Measurements from ENCODE around the gene CNGB1.
"Not testable (repeated sequence)": the region's sequence is repeated elsewhere in the genome, so short reads cannot be mapped to it uniquely, and the experiment has no call there.

The CNGB1 gene

DNA sequence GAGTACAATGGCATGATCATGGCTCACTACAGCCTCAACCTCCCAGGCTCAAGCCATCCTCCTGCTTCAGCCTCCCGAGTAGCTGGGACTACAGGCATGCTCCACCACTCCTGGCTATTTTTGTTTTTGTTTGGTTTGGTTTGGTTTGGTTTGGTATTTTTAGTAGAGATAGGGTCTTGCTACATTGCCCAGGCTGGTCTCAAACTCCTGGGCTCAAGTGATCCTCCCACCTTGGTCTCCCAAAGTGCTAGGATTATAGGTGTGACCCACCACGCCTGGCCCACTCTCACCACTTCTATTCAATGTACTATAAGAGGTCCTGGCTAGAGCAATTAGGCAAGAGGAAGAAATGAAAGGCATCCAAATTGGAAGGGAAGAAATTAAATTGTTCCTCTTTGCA is 29.0 kb downstream of the CNGB1 start:
- not testable (repeated sequence) for H2BK12ac ChIP-seq (ENCODE audit: low read length); H4K8ac ChIP-seq (ENCODE audit: low read depth, low read length); H3K4me3 ChIP-seq (ENCODE audit: low read depth, low read length); H3K36me3 ChIP-seq (ENCODE audit: control insufficient read depth in 1 of 2, insufficient read depth in 2 of 2, low read length in 2 of 2); H3K79me1 ChIP-seq (ENCODE audit: low read length); H3K18ac ChIP-seq (ENCODE audit: low read length); H4K91ac ChIP-seq (ENCODE audit: low read depth, low read length); H3K9ac ChIP-seq (ENCODE audit: low read length); H3K9me3 ChIP-seq (ENCODE audit: insufficient read depth, low read depth, low read length); H3K27me3 ChIP-seq (ENCODE audit: insufficient read depth, low read length); H3K4me1 ChIP-seq (ENCODE audit: control insufficient read depth in 1 of 2, insufficient read depth in 2 of 2, low read length in 2 of 2); H2BK5ac ChIP-seq (ENCODE audit: low read depth, low read length, poor library complexity); H2AK5ac ChIP-seq (ENCODE audit: low read length); H2AFZ ChIP-seq (ENCODE audit: insufficient read depth, low read length, poor library complexity); H3K4me2 ChIP-seq (ENCODE audit: low read length); H3K79me2 ChIP-seq (ENCODE audit: control insufficient read depth, insufficient read depth, low read length, poor library complexity); H3K14ac ChIP-seq (ENCODE audit: low read length); H3K27ac ChIP-seq (ENCODE audit: low read depth, low read length); H2BK120ac ChIP-seq (ENCODE audit: insufficient read depth, low read length, poor library complexity); DNase-seq; H3K23ac ChIP-seq (ENCODE audit: low read length); H4K12ac ChIP-seq (ENCODE audit: low read depth, low read length); H3K4ac ChIP-seq (ENCODE audit: low read depth, low read length)
- WGBS (ENCODE audit: extremely low coverage, insufficient coverage, insufficient read length) = no CpG with 5 or more reads among the region's 2 CpGs

DNA sequence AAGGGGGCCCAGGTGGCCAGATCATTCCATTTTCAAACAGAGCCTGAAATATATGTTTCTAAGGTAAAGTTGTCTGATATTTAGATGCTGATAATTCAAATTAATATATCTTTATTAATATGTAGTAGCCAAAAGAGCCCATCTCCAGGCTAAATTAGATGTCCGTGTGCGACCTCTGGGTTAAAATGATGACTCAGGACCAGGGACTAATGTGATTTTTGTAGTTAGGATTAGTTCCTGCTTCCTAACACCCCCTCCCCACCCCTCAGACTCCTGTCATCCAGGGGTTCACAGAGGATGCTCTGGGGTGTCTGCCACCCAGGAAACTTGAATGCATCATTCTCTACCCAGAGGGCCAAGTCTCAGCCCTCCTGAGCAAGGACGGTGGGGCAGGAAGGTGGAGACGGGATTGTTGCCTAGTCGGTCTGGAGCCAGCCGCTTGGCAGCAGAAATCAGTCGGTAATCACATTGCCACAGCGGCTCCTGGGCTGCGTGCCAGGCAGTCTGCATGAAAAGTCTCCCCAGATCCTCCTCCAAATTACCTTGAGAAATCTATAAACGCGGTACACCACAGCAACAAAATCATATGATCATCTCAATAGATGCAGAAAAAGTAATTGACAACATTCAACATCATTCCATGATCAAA is 29.8 kb downstream of the CNGB1 start:
- Histone ChIP-seq H2BK12ac (ENCODE audit: low read length) (no peak overlapping the region), H3K9ac (ENCODE audit: low read length) (no peak overlapping the region), H3K23ac (ENCODE audit: low read length) (no peak overlapping the region), H3K9me3 (ENCODE audit: insufficient read depth, low read depth, low read length) (peaks cover 2% of the 10 kb centered on the region), H3K27me3 (ENCODE audit: insufficient read depth, low read length) (no peaks in the 10 kb centered on the region), H4K12ac (ENCODE audit: low read depth, low read length) (no peak overlapping the region), H3K79me2 (ENCODE audit: control insufficient read depth, insufficient read depth, low read length, poor library complexity) (no peaks in the 10 kb centered on the region), H3K14ac (ENCODE audit: low read length) (no peak overlapping the region), H3K4ac (ENCODE audit: low read depth, low read length) (no peak overlapping the region), H2BK120ac (ENCODE audit: insufficient read depth, low read length, poor library complexity) (no peak overlapping the region), H3K27ac (ENCODE audit: low read depth, low read length) (no peak overlapping the region), H2BK5ac (ENCODE audit: low read depth, low read length, poor library complexity) (no peak overlapping the region), H3K18ac (ENCODE audit: low read length) (no peak overlapping the region), H4K8ac (ENCODE audit: low read depth, low read length) (no peak overlapping the region), H2AK5ac (ENCODE audit: low read length) (no peak overlapping the region), H3K36me3 (ENCODE audit: control insufficient read depth in 1 of 2, insufficient read depth in 2 of 2, low read length in 2 of 2) (no peaks in the 10 kb centered on the region), H3K4me3 (ENCODE audit: low read depth, low read length) (no peak overlapping the region), H3K4me1 (ENCODE audit: control insufficient read depth in 1 of 2, insufficient read depth in 2 of 2, low read length in 2 of 2) (no peaks in the 10 kb centered on the region), H4K91ac (ENCODE audit: low read depth, low read length) (no peak overlapping the region), H3K4me2 (ENCODE audit: low read length) (no peak overlapping the region), H2AFZ (ENCODE audit: insufficient read depth, low read length, poor library complexity) (no peak overlapping the region), H3K79me1 (ENCODE audit: low read length) (no peaks in the 10 kb centered on the region)
- no peak for DNase-seq
- WGBS (ENCODE audit: extremely low coverage, insufficient coverage, insufficient read length) = no CpG with 5 or more reads among the region's 11 CpGs

DNA sequence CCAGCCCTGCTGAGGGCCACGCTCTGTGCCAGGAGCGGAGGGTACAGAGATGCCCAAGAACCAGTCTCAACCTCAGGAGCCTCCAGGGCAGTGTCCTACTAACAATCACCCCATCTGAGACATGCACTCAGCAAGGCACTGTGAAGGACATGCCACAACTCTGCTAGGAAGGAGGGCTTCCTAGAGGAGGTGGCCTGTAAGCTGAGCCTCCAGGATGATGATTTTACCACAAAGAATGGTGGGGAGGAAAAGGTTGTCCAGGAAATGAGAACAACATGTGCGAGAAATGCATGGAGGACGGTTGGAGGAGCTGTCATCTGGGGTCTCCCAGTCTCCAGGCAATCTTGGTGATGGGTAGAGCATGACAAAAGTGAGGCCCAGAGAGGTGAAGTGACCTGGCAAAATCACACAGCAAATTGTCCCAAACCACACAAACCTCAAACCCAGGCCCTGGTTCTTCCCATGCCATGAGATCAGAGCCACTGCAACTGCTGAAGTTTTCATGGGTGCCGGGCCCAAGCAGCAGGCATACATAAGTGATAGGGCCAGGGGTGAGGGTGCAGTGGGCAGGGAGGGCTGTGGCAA is 30.5 kb downstream of the CNGB1 start:
- Histone ChIP-seq H3K79me1 (ENCODE audit: low read length) (no peaks in the 10 kb centered on the region), H3K79me2 (ENCODE audit: control insufficient read depth, insufficient read depth, low read length, poor library complexity) (no peaks in the 10 kb centered on the region), H2AK5ac (ENCODE audit: low read length) (no peak overlapping the region), H3K27me3 (ENCODE audit: insufficient read depth, low read length) (no peaks in the 10 kb centered on the region), H4K12ac (ENCODE audit: low read depth, low read length) (no peak overlapping the region), H3K18ac (ENCODE audit: low read length) (no peak overlapping the region), H3K4me1 (ENCODE audit: control insufficient read depth in 1 of 2, insufficient read depth in 2 of 2, low read length in 2 of 2) (peaks cover 2 to 4% of the 10 kb centered on the region in 2 experiments), H3K4me3 (ENCODE audit: low read depth, low read length) (no peak overlapping the region), H3K14ac (ENCODE audit: low read length) (no peak overlapping the region), H4K8ac (ENCODE audit: low read depth, low read length) (no peak overlapping the region), H3K27ac (ENCODE audit: low read depth, low read length) (no peak overlapping the region), H4K91ac (ENCODE audit: low read depth, low read length) (no peak overlapping the region), H3K9ac (ENCODE audit: low read length) (no peak overlapping the region), H3K4me2 (ENCODE audit: low read length) (no peak overlapping the region), H2AFZ (ENCODE audit: insufficient read depth, low read length, poor library complexity) (no peak overlapping the region), H3K4ac (ENCODE audit: low read depth, low read length) (no peak overlapping the region), H3K23ac (ENCODE audit: low read length) (no peak overlapping the region), H2BK12ac (ENCODE audit: low read length) (no peak overlapping the region), H3K9me3 (ENCODE audit: insufficient read depth, low read depth, low read length) (peaks cover 2% of the 10 kb centered on the region), H3K36me3 (ENCODE audit: control insufficient read depth in 1 of 2, insufficient read depth in 2 of 2, low read length in 2 of 2) (no peaks in the 10 kb centered on the region), H2BK120ac (ENCODE audit: insufficient read depth, low read length, poor library complexity) (no peak overlapping the region), H2BK5ac (ENCODE audit: low read depth, low read length, poor library complexity) (no peak overlapping the region)
- no peak for DNase-seq
- no CpG with 5 or more reads among the region's 5 CpGs for WGBS (ENCODE audit: extremely low coverage, insufficient coverage, insufficient read length)

DNA sequence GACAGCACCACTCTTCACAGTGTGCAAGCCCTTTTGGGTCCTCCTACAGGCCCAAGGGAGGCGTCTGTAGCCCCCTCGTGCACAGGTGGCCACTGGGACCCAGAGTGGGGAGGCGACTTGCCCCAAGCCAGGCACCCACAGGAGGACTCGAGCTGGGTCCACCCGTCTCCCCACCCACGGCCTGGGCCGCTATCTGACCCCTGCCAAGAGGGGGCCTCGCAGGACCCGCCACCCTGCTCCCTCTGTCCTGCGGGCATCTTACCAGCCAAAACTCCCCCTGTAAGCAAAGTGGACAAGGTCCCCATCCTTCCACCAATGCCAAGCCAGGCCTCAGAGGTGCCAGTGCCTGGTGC is 31.1 kb downstream of the CNGB1 start:
- no peaks in the 10 kb centered on the region for H3K79me1 ChIP-seq (ENCODE audit: low read length)
- H3K4me3 ChIP-seq (ENCODE audit: low read depth, low read length) = no peak overlapping the region
- no peak overlapping the region for H2BK12ac ChIP-seq (ENCODE audit: low read length)
- no peak overlapping the region for H3K9ac ChIP-seq (ENCODE audit: low read length)
- DNase-seq = no peak
- no peak overlapping the region for H2BK5ac ChIP-seq (ENCODE audit: low read depth, low read length, poor library complexity)
- WGBS (ENCODE audit: extremely low coverage, insufficient coverage, insufficient read length) = no CpG with 5 or more reads among the region's 10 CpGs
- no peaks in the 10 kb centered on the region for H3K27me3 ChIP-seq (ENCODE audit: insufficient read depth, low read length)
- no peak overlapping the region for H3K27ac ChIP-seq (ENCODE audit: low read depth, low read length)
- H3K18ac ChIP-seq (ENCODE audit: low read length) = no peak overlapping the region
- H3K79me2 ChIP-seq (ENCODE audit: control insufficient read depth, insufficient read depth, low read length, poor library complexity) = no peaks in the 10 kb centered on the region
- H3K4me1 ChIP-seq (ENCODE audit: control insufficient read depth in 1 of 2, insufficient read depth in 2 of 2, low read length in 2 of 2) = peaks cover 2 to 4% of the 10 kb centered on the region in 2 experiments
- H2AFZ ChIP-seq (ENCODE audit: insufficient read depth, low read length, poor library complexity) = no peak overlapping the region
- H2AK5ac ChIP-seq (ENCODE audit: low read length) = no peak overlapping the region
- H4K8ac ChIP-seq (ENCODE audit: low read depth, low read length) = no peak overlapping the region
- no peak overlapping the region for H2BK120ac ChIP-seq (ENCODE audit: insufficient read depth, low read length, poor library complexity)
- H3K9me3 ChIP-seq (ENCODE audit: insufficient read depth, low read depth, low read length) = peaks cover 2% of the 10 kb centered on the region
- no peak overlapping the region for H3K14ac ChIP-seq (ENCODE audit: low read length)
- no peaks in the 10 kb centered on the region for H3K36me3 ChIP-seq (ENCODE audit: control insufficient read depth in 1 of 2, insufficient read depth in 2 of 2, low read length in 2 of 2)
- H4K91ac ChIP-seq (ENCODE audit: low read depth, low read length) = no peak overlapping the region
- H3K4ac ChIP-seq (ENCODE audit: low read depth, low read length) = no peak overlapping the region
- H3K23ac ChIP-seq (ENCODE audit: low read length) = no peak overlapping the region
- H4K12ac ChIP-seq (ENCODE audit: low read depth, low read length) = no peak overlapping the region
- H3K4me2 ChIP-seq (ENCODE audit: low read length) = no peak overlapping the region

All from trophoblast cell (in vitro differentiated cells and primary cell).